OCI-M1 (cell line): Measurements from ENCODE around the gene MAP2K5.
"Not testable (repeated sequence)": the region's sequence is repeated elsewhere in the genome, so short reads cannot be mapped to it uniquely, and the experiment has no call there.

Experiments
- DNase-seq: peaks from one replicate; lab custom pipeline; 2025; lab: John Stamatoyannopoulos, UW

Gene MAP2K5

GRCh38 chr15:67672834-67673233, 130.3 kb downstream of the MAP2K5 start:
- DNase-seq = not testable (repeated sequence)

DNA sequence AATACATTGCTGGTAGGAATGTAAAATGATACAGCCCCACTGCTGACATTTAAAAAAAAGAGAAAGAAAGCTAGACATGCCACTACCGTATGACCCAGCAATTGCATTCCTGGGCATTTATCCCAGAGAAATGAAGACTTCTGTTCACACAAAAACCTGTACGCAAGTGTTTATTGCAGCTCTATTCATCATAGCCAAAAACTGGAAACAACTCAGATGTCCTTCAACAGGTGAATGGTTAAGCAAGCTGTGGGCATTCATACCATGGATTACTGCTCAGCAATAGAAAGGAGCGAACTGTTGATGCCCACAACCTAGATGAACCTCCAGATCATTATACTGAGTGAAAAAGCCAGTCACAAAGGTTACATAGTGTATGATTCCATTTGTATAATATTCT, 132.5 kb downstream of the MAP2K5 start:
- no peak for DNase-seq

DNA sequence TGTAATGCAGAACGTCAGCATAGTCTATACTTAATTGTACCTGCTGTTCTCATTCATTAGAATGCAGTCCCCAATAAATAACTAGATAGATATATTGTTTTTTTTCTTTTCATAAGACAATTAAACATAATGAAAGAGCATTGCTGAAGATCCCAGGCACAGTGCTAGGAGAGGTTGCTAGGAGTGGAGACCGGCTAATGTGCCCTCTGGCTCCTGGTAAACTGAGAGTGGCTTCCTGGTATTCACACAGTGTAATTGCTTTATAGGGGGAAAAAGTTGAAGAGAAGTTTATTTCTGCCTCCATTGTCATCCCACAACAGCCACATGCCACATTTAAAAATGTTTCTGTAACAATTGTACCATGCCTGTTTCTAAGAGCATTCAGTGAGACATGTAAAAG, 135.6 kb downstream of the MAP2K5 start:
- DNase-seq = no peak

DNA sequence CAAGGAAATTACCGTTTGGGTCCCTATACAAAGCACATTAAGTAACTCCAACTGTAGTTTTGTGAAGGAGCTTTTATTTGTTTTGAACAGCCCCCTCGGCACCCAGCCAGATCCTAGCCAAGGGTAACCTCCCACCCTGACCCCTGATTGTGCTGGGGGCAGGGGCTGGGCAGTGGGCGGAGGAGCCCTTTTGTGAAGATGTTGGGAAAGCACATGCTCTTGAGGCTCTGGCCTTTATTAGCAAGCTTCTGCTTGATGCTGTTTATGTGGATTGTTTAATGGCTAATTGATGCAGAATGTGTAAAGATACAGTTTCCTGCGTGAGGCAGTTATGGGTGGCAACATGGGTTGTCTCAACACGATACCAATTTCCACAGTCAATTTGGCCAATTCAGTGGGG, 136.5 kb downstream of the MAP2K5 start:
- DNase-seq = no peak

GRCh38 chr15:67680641-67681040, 138.1 kb downstream of the MAP2K5 start:
- DNase-seq = peak; percentile 93

GRCh38 chr15:67685008-67685599, 142.6 kb downstream of the MAP2K5 start:
- DNase-seq = peak; percentile 67

DNA sequence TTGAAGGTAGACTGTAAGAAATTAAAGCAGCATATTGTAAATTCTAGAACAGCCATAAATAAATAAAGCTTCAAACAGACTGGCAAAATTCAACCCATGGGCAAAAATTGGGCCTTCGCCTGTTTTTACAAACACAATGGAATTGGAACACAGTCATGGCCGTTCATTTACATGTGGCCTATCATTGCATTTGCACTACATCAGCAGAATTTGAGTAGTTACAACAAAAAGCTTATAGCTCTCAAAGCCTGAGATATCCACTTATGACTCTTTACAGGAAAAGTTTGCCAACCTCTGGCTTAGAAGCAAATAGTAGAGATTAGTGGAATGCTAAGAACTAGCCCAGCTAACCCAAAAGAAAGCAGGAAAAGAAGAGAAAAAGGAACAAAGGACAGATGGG, 143.2 kb downstream of the MAP2K5 start:
- DNase-seq = no peak

GRCh38 chr15:67690936-67691335, 148.4 kb downstream of the MAP2K5 start:
- DNase-seq = peak; percentile 11

- no peak for DNase-seq
These were observed 148.9 kb downstream of the MAP2K5 start for GRCh38 chr15:67691450-67691849.

DNA sequence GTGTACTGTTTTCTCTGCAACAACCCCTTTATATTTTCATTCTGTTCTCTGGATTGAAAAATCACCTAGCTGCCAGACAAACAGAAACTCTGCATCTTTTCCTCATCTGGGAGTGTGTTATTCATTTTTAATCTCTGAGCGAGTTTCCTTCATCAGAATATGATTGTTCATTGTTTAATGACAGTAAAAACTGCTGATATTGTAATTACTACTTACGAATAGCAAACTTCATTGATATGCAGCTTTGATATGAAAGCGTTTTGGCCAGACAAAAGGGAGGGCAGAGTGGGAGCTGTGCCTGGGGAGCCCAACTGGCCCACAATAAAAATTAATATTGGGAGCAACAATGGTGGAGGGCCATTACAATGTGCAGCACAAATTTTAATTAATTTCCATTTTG, 150.1 kb downstream of the MAP2K5 start:
- no peak for DNase-seq

GRCh38 chr15:67696087-67696486, 153.6 kb downstream of the MAP2K5 start:
- DNase-seq = no peak

GRCh38 chr15:67700023-67700422, 157.5 kb downstream of the MAP2K5 start:
- DNase-seq = no peak

DNA sequence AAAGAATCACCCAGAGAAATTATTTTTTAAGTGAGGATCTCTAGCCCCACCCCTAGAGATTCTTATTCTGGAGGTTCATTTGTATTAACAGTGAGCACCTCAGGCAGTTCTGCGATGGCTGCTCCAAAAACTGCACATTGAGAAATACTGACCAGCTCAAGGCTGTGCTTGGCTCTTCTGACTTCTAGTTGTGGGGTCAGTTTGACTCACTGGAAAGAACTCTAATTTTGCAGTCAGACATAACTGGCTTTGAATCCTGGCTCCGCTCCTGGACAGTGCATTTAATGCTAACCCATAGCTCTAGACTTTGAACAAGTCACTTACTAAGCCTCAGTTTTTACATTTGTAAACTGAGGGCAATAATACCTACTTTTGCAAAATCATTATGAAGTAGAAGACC, 159.2 kb downstream of the MAP2K5 start:
- no peak for DNase-seq

DNA sequence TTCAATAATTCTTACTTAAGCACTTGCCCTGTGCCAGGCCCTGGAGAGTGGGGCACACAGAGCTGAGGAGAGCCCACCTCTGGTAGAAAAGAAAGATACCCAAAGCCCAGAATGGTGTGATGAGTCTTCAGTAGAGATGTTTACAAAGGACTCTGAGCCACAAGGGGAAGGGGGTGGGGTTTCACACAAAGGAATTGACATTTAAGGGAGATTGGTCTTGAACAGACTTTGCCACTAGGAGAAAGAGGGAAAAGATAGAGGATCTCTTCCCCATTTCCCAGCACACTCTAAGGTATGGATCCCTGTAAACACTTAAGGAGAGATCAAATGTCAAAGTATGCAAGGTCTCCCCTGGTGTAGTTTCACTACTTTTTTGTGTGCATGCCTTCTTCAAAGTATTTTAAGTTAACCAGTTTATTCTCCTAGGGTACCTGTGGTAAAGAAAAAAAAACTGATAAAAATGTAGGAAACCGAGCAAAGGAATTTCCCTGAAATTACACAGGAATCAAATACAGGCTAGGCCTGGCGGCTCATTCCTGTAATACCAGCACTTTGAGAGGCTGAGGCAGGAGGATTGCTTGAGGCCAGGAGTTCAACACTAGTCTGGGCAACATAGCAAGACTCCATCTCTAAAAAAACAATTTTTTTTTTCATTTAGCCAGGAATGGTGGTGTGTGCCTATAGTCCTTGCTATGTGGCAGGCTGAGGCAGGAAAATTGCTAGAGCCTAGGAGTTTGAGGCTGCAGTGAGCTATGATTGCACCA, 165.2 kb downstream of the MAP2K5 start:
- no peak for DNase-seq

DNA sequence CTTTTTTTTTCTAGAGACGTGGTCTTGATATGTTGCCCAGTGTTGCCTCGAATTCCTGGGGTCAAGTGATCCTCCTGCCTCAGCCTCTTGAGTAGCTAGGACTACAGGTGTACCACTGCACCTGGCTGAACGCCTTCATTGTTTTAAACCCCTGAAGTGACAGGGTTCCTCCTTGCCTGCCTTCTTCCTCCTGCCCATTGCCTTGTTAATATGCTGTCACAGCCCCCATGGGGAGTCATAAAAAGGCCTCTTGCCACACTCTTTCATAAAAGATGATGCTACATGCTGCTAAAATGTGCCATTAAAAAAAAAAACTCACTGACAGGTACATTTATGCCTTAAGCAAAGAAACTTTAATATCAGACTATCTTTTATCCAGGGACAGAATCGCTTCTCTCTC, 166.0 kb downstream of the MAP2K5 start:
- no peak for DNase-seq

DNA sequence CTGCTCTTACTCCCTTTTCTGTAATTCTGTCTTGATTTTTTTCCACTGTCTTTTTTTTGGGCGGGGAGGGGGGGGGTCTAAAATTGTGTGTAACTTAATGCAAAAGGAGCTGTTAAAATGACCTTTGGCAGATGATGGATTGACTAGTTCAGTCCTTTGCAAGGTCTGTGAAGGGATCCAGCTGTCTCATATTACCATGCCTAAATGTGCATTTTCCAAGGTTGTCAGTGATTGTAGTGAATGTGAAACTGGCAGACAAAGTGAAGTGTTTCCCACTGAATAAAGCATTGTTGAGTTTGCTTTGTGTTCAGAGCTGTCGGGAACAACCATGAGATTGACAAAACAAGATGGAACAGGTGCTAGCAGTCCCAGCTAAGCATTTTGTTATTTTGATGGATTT, 172.7 kb downstream of the MAP2K5 start:
- no peak for DNase-seq

DNA sequence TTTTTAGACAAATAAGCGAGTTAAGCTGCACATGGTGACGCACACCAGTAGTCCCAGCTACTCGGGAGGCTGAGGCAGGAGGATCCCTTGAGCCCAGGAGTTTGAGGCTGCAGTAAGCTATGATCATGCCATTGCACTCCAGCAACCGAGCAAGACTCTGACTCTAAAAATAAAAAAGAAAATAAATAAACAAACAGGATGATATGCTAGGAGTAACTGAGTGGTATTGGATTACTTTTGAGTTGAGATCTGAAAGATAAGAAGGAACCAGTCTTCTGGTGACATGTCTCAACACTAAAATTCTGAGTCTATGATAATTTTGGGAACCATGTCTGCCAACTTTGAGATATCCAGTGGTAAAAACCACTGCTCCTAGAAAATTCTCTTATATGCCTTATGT, 173.7 kb downstream of the MAP2K5 start:
- DNase-seq = no peak

GRCh38 chr15:67717776-67718175, 175.3 kb downstream of the MAP2K5 start:
- no peak for DNase-seq

- DNase-seq = no peak
These were observed 176.9 kb downstream of the MAP2K5 start for GRCh38 chr15:67719330-67719959.

- peak; percentile 75 for DNase-seq
These were observed 178.2 kb downstream of the MAP2K5 start for GRCh38 chr15:67720556-67721175.

- no peak for DNase-seq
These were observed 179.7 kb downstream of the MAP2K5 start for GRCh38 chr15:67722030-67722817.
